ENCODE data around the gene STK25. TPM values are rescaled to one million over a fixed set of nuclear protein-coding genes. Genes with fewer than 3 reads are reported as not detected.

STK25 gene
- total and polyA plus RNA-seq, 2 donors (not counting 1 experiment from before 2014, with no cell fraction given) = 168 to 197 TPM

- no peak for DNase-seq (ENCODE audit: low read depth in 2 of 2)
- Histone ChIP-seq H3K36me3 (ENCODE audit: control insufficient read depth, insufficient read depth, low read length) (no peaks in the 10 kb centered on the region), H3K4me3 (replicated peaks in 1 of 4; ENCODE audit: control extremely low read depth in 1 of 4, insufficient read depth in 1 of 4, low read depth in 3 of 4, low read length in 4 of 4) (no peak overlapping the region), H4K20me1 (ENCODE audit: control insufficient read depth, extremely low read depth, insufficient read depth, low read length) (no peaks in the 10 kb centered on the region), H3K4me2 (ENCODE audit: extremely low read depth, insufficient read depth, low read length) (no peak overlapping the region), H2AFZ (ENCODE audit: low read length) (no peak overlapping the region), H3K9ac (ENCODE audit: insufficient read depth, low read length) (no peak overlapping the region), H3K4me1 (ENCODE audit: control insufficient read depth, extremely low read depth, insufficient read depth, low read length) (peaks cover 4% of the 10 kb centered on the region), H3K9me3 (ENCODE audit: control insufficient read depth, insufficient read depth, low read depth, low read length) (no peaks in the 10 kb centered on the region), H3K27me3 (ENCODE audit: control insufficient read depth, insufficient read depth, low read length) (no peaks in the 10 kb centered on the region), H3K27ac (ENCODE audit: insufficient read depth, low read length) (no peak overlapping the region), H3K79me2 (ENCODE audit: control insufficient read depth, insufficient read depth, low read length) (peaks cover 18% of the 10 kb centered on the region)
- TF ChIP-seq EZH2 (IDR thresholded peaks at IDR 0.05; ENCODE audit: low read length, missing control alignments) (no peak), CTCF (conservative IDR thresholded peaks at IDR 0.05 in 1 of 2, IDR thresholded peaks at IDR 0.05 in 1 of 2; ENCODE audit: low read depth in 1 of 2, low read length in 2 of 2) (no peak)
These were observed 2.8 kb upstream of the STK25 start for GRCh38 chr2:241511091-241511741.

- Histone ChIP-seq H3K36me3 (ENCODE audit: control insufficient read depth, insufficient read depth, low read length) (no peaks in the 10 kb centered on the region), H3K4me2 (ENCODE audit: extremely low read depth, insufficient read depth, low read length) (peak overlapping the region; percentile 83), H3K79me2 (ENCODE audit: control insufficient read depth, insufficient read depth, low read length) (peaks cover 37% of the 10 kb centered on the region), H3K27ac (ENCODE audit: insufficient read depth, low read length) (peak overlapping the region; percentile 77), H4K20me1 (ENCODE audit: control insufficient read depth, extremely low read depth, insufficient read depth, low read length) (no peaks in the 10 kb centered on the region), H3K27me3 (ENCODE audit: control insufficient read depth, insufficient read depth, low read length) (no peaks in the 10 kb centered on the region), H2AFZ (ENCODE audit: low read length) (peak overlapping the region; percentile 23), H3K9me3 (ENCODE audit: control insufficient read depth, insufficient read depth, low read depth, low read length) (no peaks in the 10 kb centered on the region), H3K4me3 (replicated peaks in 1 of 4; ENCODE audit: control extremely low read depth in 1 of 4, insufficient read depth in 1 of 4, low read depth in 3 of 4, low read length in 4 of 4) (peak overlapping the region; percentile 39 to 82 (median 59)), H3K9ac (ENCODE audit: insufficient read depth, low read length) (peak overlapping the region; percentile 75), H3K4me1 (ENCODE audit: control insufficient read depth, extremely low read depth, insufficient read depth, low read length) (peaks cover 4% of the 10 kb centered on the region)
- no peak for DNase-seq (ENCODE audit: low read depth in 2 of 2)
- TF ChIP-seq EZH2 (IDR thresholded peaks at IDR 0.05; ENCODE audit: low read length, missing control alignments) = no peak
- TF ChIP-seq CTCF (conservative IDR thresholded peaks at IDR 0.05 in 1 of 2, IDR thresholded peaks at IDR 0.05 in 1 of 2; ENCODE audit: low read depth in 1 of 2, low read length in 2 of 2) = no peak
These were observed 886 bp upstream of the STK25 start for GRCh38 chr2:241509155-241509784.

GRCh38 chr2:241507430-241508239 is 749 bp downstream of the STK25 start:
- Histone ChIP-seq H3K27me3 (ENCODE audit: control insufficient read depth, insufficient read depth, low read length) (no peaks in the 10 kb centered on the region), H3K4me3 (replicated peaks in 1 of 4; ENCODE audit: control extremely low read depth in 1 of 4, insufficient read depth in 1 of 4, low read depth in 3 of 4, low read length in 4 of 4) (peak overlapping the region; percentile 64 to 82 (median 70)), H3K9me3 (ENCODE audit: control insufficient read depth, insufficient read depth, low read depth, low read length) (no peaks in the 10 kb centered on the region), H3K36me3 (ENCODE audit: control insufficient read depth, insufficient read depth, low read length) (no peaks in the 10 kb centered on the region), H3K79me2 (ENCODE audit: control insufficient read depth, insufficient read depth, low read length) (peaks cover 47% of the 10 kb centered on the region), H3K27ac (ENCODE audit: insufficient read depth, low read length) (no peak overlapping the region), H3K4me1 (ENCODE audit: control insufficient read depth, extremely low read depth, insufficient read depth, low read length) (peaks cover 4% of the 10 kb centered on the region), H4K20me1 (ENCODE audit: control insufficient read depth, extremely low read depth, insufficient read depth, low read length) (no peaks in the 10 kb centered on the region), H3K9ac (ENCODE audit: insufficient read depth, low read length) (peak overlapping the region; percentile 17), H3K4me2 (ENCODE audit: extremely low read depth, insufficient read depth, low read length) (peak overlapping the region; percentile 72), H2AFZ (ENCODE audit: low read length) (no peak overlapping the region)
- DNase-seq (ENCODE audit: low read depth in 2 of 2) = peak; percentile 36 to 37
- TF ChIP-seq CTCF (conservative IDR thresholded peaks at IDR 0.05 in 1 of 2, IDR thresholded peaks at IDR 0.05 in 1 of 2; ENCODE audit: low read depth in 1 of 2, low read length in 2 of 2) (peak in 1 of 2 donors; percentile 16), EZH2 (IDR thresholded peaks at IDR 0.05; ENCODE audit: low read length, missing control alignments) (no peak)

All from fibroblast of lung (primary cell).